Right lobe of liver (tissue), 6 donors: ENCODE results near the gene NXNL1. TPM values are rescaled to one million over a fixed set of nuclear protein-coding genes. Genes with fewer than 3 reads are reported as not detected.
"Not testable (repeated sequence)": the region's sequence is repeated elsewhere in the genome, so short reads cannot be mapped to it uniquely, and the experiment has no call there.

Source experiments
- ATAC-seq, 4 donors: fragments of 200-7000 bp; cut with Tn5 transposase; one replicate each; pipeline ENCODE4 v1.9.1; 2020; ENCODE audit warnings: mild to moderate bottlenecking in 4 of 4, moderate library complexity in 4 of 4
- DNase-seq, 3 donors: peaks; one replicate each; pipeline ENCODE4 v3.0.0-alpha.2; 2020
- H3K27ac ChIP-seq, 3 donors: fragments of 200-600 bp; one replicate each; pipeline ENCODE4 v1.8.0; 2022
- H3K27me3 ChIP-seq, 2 donors: fragments of 200-600 bp; one replicate each; pipeline ENCODE4 v1.8.0; 2022
- H3K36me3 ChIP-seq, 4 donors: fragments of 200-600 bp; sonication (generic) in 1 of 4; one replicate each; pipeline versions ENCODE4 v1.5.1 to v1.8.0; 2017 to 2022; ENCODE audit warnings: control low read depth in 1 of 4
- H3K4me1 ChIP-seq, 4 donors: fragments of 200-600 bp; sonication (generic) in 1 of 4; one replicate each; pipeline versions ENCODE4 v1.5.1 to v1.8.0; 2017 to 2022; ENCODE audit warnings: control low read depth in 1 of 4
- H3K4me3 ChIP-seq, 3 donors: fragments of 200-600 bp; one replicate each; pipeline ENCODE4 v1.8.0; 2022
- H3K9me3 ChIP-seq, 4 donors: fragments of 200-600 bp; sonication (generic) in 1 of 4; one replicate each; pipeline versions ENCODE4 v1.5.1 to v1.8.0; 2017 to 2022; ENCODE audit warnings: control low read depth in 1 of 4
- CTCF ChIP-seq, 4 donors: fragments of 200-600 bp in 3 of 4; fragments of 450-650 bp in 1 of 4; IDR thresholded peaks; one replicate each; pipeline versions ENCODE4 v1.5.1 to v1.8.0; 2016 to 2022; ENCODE audit warnings: antibody characterized with exemption in 4 of 4, mild to moderate bottlenecking in 2 of 4
- POLR2A ChIP-seq: fragments of 450-650 bp; IDR thresholded peaks from one replicate; pipeline ENCODE4 v1.6.1; 2017; ENCODE audit warnings: antibody characterized with exemption, mild to moderate bottlenecking
- WGBS: methylation state at CpG from one replicate; pipeline ENCODE4 v1.1.6; 2018; ENCODE audit warnings: low coverage, low lambda C conversion rate; ENCODE audit not compliant: insufficient coverage; ENCODE audit errors: missing lambda C conversion rate; 5-methylcytosine and 5-hydroxymethylcytosine counted together
- intact Hi-C, 2 donors: fragments of 100-400 bp; cut with DNase I; formaldehyde crosslinking; loops; one replicate each; pipeline versions ENCODE4 v1.11.2 to v1.14.1; 2022
- long read RNA-seq: library from polyadenylated mRNA; unstranded; transcript quantifications from one replicate; pipeline ENCODE4 v2.0.0, GENCODE V29; 2019
- total RNA-seq, 6 experiments: library from RNA; depleted of rRNA in 2 of 6; stranded (reverse); fragments of >200 nt in 2 of 6; fragmentation: NEBNext Ultra II Directional in 3 of 6; extraction: Animal tissue kit (Norgen Biotek cat#: 25700) in 3 of 6; gene quantifications; one replicate each; pipeline versions ENCODE4 v1.1.0 to v1.2.4, GENCODE V29; 2016 to 2023
- donor health status: DM: no; HTN: yes; CAD: no.
- donor health status: DM: no; HTN: no; CAD: no.
- donor health status: DM: no; HTN: no; CAD: no.
- donor health status: DM: no; HTN: yes; CAD: no.
- donor health status: DM: no; HTN: yes; CAD: no.

NXNL1 gene
- not detected for total RNA-seq
- long read RNA-seq, result 0 reads

- H3K27me3 ChIP-seq, result peaks cover 0 to 11% of the 10 kb centered on the region in 2 donors
- WGBS, result 46% methylated on average over 7 of the region's 26 CpGs
- DNase-seq, result no peak
- no peaks in the 10 kb centered on the region for H3K9me3 ChIP-seq
- no peak within 1 kb of the TSS for H3K4me3 ChIP-seq
- no peak within 1 kb of the TSS for H3K27ac ChIP-seq
- TF ChIP-seq POLR2A, result no peak
- TF ChIP-seq CTCF (IDR thresholded peaks at IDR 0.05), result no peak
- intact Hi-C loops, result no loop called here
- H3K36me3 ChIP-seq, result no peaks in the 10 kb centered on the region
- ATAC-seq, result no peak
- H3K4me1 ChIP-seq, result no peaks in the 10 kb centered on the region
Measured at GRCh38 chr19:17460372-17461230, at the start of gene NXNL1. TSS of gene NXNL1 (minus strand) at chr19:17460926. CDS start at chr19:17460869, 57 bp downstream.

- H3K27ac ChIP-seq, ATAC-seq, DNase-seq, H3K9me3 ChIP-seq, H3K36me3 ChIP-seq, H3K27me3 ChIP-seq, intact Hi-C loops, H3K4me3 ChIP-seq: not testable (repeated sequence)
- WGBS, result no CpG with 5 or more reads among the region's 3 CpGs
- H3K4me1 ChIP-seq, result peaks cover 0 to 17% (median 2%) of the 10 kb centered on the region in 4 donors
Measured at GRCh38 chr19:17508558-17508933, 47.8 kb upstream of the NXNL1 start.

GRCh38 chr19:17506745-17507144 is 46.0 kb upstream of the NXNL1 start:
- 84% methylated on average over 3 of the region's 9 CpGs for WGBS

GRCh38 chr19:17505223-17505622 is 44.5 kb upstream of the NXNL1 start:
- Histone ChIP-seq H3K9me3 (no peaks in the 10 kb centered on the region), H3K4me3 (no peak overlapping the region), H3K36me3 (no peaks in the 10 kb centered on the region), H3K27me3 (no peaks in the 10 kb centered on the region), H3K4me1 (peaks cover 0 to 4% (median 0%) of the 10 kb centered on the region in 4 donors), H3K27ac (no peak overlapping the region)
- no peak for TF ChIP-seq CTCF (IDR thresholded peaks at IDR 0.05)
- no peak for TF ChIP-seq POLR2A
- ATAC-seq (no peak), DNase-seq (no peak)
- intact Hi-C loops, result no loop called here
- 83% methylated on average over 2 of the region's 10 CpGs for WGBS

More at GRCh38 chr19:17506745-17507144, 46.0 kb upstream of the NXNL1 start:
- intact Hi-C loops, result no loop called here
- Histone ChIP-seq H3K27ac (no peak overlapping the region), H3K36me3 (no peaks in the 10 kb centered on the region), H3K4me1 (peaks cover 0 to 11% (median 2%) of the 10 kb centered on the region in 4 donors), H3K27me3 (no peaks in the 10 kb centered on the region), H3K9me3 (no peaks in the 10 kb centered on the region), H3K4me3 (no peak overlapping the region)
- ATAC-seq, result no peak
- DNase-seq, result no peak
- TF ChIP-seq POLR2A, result no peak
- TF ChIP-seq CTCF (IDR thresholded peaks at IDR 0.05), result no peak

GRCh38 chr19:17504456-17504855 is 43.7 kb upstream of the NXNL1 start:
- TF ChIP-seq POLR2A, result no peak
- TF ChIP-seq CTCF (IDR thresholded peaks at IDR 0.05), result no peak
- H3K9me3 ChIP-seq, result no peaks in the 10 kb centered on the region
- intact Hi-C loops, result no loop called here
- ATAC-seq (peak in 2 of 4 donors; percentile 9), DNase-seq (no peak)
- no peaks in the 10 kb centered on the region for H3K27me3 ChIP-seq
- H3K27ac ChIP-seq, result no peak overlapping the region
- no peaks in the 10 kb centered on the region for H3K4me1 ChIP-seq
- no peaks in the 10 kb centered on the region for H3K36me3 ChIP-seq
- WGBS, result 100% methylated on average over 1 of the region's 13 CpGs
- H3K4me3 ChIP-seq, result no peak overlapping the region
